GM21526 (cell line): ENCODE results near the gene ERI3.

Source experiments
- ATAC-seq: cut with Tn5 transposase; IDR thresholded peaks from one replicate; pipeline ENCODE4 v1.9.1; 2021; ENCODE audit warnings: moderate library complexity; ENCODE audit not compliant: unreplicated experiment, low FRiP score

ERI3 gene

GRCh38 chr1:44318097-44319088, 36.7 kb downstream of the ERI3 start:
- no peak for ATAC-seq

DNA sequence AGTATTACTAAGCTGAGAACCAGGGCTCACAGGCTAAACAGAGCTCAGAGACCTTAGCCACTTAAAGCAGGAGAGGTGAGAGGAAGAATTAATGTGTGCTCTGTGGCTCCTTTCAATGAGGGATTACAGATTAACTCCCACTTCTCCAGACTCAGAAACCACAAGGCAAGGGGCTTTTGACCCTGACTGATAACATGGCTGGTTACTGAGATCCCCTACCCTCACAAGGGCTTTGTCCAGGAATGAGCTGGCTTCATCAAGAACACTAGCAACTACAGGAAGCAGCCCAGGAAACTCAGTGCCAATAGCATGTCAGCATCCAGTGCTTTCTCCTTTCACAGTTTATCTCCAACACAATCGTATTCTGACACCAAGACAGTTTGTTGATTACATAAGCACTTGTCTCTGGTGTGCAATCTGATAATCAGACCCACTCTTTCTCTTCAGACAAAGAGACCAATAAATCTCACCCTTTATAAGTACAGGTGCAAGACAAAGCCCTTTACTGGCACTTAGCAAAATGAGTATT, 38.8 kb downstream of the ERI3 start:
- ATAC-seq = no peak

DNA sequence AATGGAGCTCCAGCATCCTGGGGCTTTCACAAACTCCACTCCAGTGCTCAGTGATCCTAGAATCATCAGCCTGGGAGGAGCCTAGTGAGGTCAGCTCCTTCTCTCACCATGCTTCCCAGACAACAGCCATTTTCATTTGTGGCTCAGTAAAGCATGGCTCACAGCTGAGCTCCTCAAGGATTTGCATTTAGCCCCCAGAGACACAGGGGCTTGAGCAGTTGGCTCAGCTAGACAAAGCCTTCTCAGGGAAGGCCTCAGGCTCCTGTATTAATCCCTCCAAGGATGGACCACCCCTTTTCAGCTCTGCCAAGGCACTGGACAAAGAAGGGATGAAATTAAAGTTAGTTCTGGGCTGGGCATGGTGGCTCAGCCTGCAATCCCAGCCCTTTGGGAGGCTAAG, 39.5 kb downstream of the ERI3 start:
- no peak for ATAC-seq

DNA sequence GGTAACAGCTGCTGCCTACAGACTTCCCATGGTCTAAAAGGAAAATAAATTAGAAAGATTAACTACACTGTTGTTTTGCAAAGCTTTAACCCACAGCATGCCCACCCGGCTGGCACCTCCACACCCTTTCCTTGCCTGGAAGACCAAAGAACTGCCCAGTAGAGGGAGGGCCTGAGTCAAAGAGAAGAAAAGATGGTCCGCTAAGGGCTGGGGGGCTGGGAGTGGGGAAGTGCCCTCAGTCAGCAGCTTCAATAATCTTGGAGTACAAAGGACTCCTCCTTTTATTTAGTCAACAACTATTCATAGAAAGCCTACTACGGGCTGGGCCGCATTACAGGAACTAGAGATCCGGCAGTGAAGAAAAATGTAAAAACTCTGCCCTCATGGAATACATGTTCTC, 40.6 kb downstream of the ERI3 start:
- no peak for ATAC-seq

DNA sequence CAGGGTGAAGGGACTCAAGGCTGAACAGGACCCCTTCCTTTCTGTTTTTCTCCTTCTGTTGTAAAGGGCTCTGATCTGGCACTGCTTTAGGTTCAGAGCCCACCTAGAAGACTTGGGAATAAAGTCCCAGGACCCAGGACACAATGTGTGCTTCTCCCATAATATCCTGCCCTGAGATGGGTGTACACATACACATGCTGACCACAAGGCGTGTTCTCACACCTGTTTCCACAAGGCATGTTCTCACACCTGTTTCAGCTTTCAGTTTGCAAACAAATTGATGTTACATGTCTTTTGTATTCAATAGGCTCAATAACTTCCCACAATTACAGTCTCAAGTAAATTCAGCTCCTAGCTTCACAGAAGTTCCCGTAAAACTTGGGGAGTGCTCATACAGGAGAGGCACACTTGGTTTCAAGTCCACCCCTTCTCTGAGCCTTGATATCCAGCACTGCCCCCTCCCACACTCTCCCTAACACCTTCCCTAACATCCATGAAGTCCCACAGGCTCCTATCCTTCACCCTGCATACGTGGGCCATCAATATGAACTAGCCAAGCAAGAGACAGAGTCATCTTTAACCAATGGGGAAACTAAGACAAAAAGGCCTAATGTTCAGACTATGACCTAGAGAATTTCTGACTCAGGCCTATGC, 41.7 kb downstream of the ERI3 start:
- ATAC-seq = no peak

- ATAC-seq = no peak
Observed at GRCh38 chr1:44312399-44313196, 42.5 kb downstream of the ERI3 start.

DNA sequence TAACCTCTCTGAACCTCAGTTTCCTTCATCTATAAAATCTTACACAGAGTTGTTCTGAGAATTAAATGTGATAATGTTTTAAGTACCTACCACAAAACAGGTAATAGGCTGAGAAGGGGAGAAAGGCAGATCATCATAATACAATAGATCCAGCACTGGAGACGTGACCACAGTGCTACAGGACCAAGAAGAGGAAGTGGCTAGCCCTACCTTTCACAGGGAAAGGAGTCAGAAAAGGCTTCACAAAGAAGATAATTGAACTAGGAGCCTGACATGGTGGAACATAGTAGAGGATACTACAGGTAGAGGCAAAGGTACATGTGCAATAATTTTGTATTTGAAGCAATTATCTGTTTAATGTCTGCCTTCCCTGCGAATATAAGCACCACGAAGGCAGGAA, 45.1 kb downstream of the ERI3 start:
- no peak for ATAC-seq

DNA sequence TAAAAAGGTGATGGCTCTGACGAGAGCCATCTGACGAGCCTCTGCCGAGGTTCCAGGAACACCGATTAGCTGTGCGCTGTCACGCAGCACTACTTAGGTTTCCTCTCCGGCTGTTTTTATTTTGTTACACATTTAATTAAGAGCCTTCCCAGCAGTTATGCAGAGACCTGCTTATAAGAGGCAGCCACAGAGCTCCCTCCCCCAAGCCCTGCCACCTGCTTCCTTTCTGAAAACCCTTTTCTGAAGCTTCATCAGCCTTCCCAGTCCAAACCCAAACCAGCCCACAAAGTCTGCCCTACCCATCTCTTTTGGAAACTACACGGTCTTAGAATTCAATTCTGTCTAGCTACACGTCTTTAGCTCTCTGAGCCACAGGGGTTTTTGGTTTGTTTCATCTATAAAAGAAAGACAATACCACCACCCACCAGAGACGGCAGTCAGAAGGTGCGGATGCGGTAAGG, 49.1 kb downstream of the ERI3 start:
- ATAC-seq = no peak

GRCh38 chr1:44303532-44303931, 51.5 kb downstream of the ERI3 start:
- no peak for ATAC-seq

GRCh38 chr1:44302541-44302940, 52.5 kb downstream of the ERI3 start:
- no peak for ATAC-seq

DNA sequence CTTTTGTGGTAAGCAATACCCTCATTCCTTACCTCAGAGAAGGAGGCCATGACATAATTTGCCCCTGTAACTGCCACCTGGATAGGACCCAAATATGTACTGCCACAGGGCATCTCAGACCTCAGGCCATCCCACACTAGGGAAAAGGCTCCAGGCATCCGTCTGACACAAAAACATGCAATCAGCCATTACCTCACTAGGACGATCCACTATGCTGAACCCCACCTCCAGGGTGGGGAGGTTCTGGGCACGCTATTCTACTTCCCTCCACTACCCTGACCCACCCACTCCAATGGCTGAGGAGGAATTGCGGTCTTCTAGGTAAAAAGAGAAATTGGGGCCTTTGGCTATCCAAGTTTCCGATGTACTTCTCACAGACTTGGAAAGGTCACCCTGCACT, 53.6 kb downstream of the ERI3 start:
- ATAC-seq = no peak

DNA sequence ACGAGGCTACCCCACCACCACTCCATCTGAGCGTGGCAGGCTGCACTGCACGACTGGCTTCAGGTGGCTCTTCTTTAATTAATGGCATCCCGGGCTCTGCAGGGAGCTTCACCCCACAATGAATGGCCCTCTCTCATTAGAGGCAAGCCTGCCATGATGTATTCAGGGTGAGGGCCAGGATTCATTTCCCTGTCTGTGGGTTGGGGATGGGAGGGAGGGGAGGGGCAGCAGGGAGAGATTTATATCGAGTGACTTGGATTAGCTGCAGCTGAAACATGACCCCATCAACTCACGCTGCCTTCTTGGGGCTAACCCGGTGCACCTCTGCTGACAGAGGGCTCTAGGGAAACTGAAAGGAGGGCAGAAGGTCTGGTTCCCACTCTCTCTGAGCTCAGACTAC, 54.2 kb downstream of the ERI3 start:
- ATAC-seq = no peak

DNA sequence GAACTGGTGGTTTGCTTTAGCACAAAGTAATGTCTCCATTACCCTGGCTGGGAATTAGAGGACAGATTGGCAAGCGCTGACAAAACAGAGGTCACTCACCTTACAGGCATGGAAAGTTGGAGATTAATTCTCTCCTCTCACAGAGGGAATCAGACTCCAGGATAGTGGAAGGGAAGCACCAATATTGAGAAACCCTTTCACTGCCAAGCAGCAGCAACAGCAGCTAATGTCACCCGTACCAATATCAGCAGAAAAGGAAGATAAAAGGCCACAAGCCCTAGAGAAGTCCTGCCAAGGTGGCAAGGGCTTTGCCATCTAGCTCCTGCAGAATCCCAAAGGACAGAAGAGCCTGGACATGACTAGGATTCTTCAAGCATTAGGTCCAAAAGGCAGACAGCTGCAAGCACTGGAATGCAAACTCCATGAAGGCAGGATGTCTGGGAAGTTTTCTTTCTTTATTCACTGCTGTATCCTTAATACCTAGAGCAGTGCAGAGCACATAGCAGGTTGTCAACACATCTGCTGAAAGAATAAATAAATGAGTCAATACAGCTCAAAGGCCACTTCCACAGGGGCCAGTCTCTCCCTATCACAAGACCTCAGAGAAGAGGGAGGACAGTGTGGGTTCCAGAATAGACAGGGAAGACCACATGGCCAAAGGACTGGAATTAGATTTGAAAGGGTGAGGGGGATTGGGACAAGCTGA, 57.2 kb downstream of the ERI3 start:
- ATAC-seq = no peak

GRCh38 chr1:44296806-44297205, 58.3 kb downstream of the ERI3 start:
- ATAC-seq = no peak

GRCh38 chr1:44296086-44296485, 59.0 kb downstream of the ERI3 start:
- no peak for ATAC-seq

DNA sequence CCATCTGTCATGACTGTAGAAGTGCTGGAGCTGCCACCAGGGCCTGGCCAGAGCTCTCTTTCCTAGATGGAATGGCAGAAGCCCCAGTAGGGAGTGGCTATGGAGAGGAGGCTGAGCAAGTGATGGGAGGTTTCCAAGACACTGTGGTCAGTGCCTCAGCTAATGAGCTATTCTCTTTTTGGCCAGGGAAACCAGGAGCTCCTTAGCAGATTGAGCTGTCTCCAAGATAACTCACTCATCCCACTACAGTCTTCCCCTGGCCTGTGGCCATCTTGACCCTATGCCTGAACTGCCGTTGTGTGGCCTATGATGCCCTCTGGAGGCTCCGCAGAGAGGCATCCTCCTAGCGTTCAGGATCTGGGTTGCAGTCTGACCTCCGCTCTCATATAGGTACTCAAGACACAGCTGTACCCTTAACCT, 60.5 kb downstream of the ERI3 start:
- no peak for ATAC-seq

- ATAC-seq = no peak
Observed at GRCh38 chr1:44293761-44294315, 61.2 kb downstream of the ERI3 start.

DNA sequence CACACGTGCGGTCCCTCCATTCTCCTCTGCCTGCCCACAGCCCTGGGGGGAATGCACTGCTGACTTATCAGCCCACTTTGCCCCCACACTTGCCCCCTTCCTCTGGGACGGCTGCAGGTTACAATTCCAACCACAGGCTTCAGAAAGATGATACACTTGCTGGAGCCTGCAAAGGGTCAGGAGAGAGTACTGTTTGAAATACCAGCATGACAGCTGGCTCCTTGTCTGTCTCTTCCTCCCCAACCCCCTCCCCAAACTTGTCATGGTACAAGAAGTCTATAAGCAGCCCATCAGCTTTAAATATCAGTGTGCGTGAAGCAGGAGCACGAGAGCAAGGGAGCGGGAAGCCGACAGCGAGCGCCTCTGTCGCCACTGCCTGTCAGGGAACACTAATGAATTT, 62.4 kb downstream of the ERI3 start:
- no peak for ATAC-seq

GRCh38 chr1:44290250-44291094, 64.6 kb downstream of the ERI3 start:
- no peak for ATAC-seq
